ENCODE results near the gene NAGPA. TPM values are rescaled to one million over a fixed set of nuclear protein-coding genes. Genes with fewer than 3 reads are reported as not detected.

Gene NAGPA
- total and polyA plus RNA-seq, 2 experiments from 2014 or later = 10.8 to 24.6 TPM

- peaks cover 9% of the 10 kb centered on the region for H3K4me1 ChIP-seq (ENCODE audit: low read depth)
- TF ChIP-seq, protein P1, sequence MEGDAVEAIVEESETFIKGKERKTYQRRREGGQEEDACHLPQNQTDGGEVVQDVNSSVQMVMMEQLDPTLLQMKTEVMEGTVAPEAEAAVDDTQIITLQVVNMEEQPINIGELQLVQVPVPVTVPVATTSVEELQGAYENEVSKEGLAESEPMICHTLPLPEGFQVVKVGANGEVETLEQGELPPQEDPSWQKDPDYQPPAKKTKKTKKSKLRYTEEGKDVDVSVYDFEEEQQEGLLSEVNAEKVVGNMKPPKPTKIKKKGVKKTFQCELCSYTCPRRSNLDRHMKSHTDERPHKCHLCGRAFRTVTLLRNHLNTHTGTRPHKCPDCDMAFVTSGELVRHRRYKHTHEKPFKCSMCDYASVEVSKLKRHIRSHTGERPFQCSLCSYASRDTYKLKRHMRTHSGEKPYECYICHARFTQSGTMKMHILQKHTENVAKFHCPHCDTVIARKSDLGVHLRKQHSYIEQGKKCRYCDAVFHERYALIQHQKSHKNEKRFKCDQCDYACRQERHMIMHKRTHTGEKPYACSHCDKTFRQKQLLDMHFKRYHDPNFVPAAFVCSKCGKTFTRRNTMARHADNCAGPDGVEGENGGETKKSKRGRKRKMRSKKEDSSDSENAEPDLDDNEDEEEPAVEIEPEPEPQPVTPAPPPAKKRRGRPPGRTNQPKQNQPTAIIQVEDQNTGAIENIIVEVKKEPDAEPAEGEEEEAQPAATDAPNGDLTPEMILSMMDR (IDR thresholded peaks at IDR 0.05; ENCODE audit: low read depth, low read length) = no peak
- no peak overlapping the region for H3K27ac ChIP-seq
- no peaks in the 10 kb centered on the region for H3K9me3 ChIP-seq (ENCODE audit: low read depth)
- no peak overlapping the region for H3K4me3 ChIP-seq
- no peaks in the 10 kb centered on the region for H3K27me3 ChIP-seq
- DNase-seq (ENCODE audit: low read depth in 1 of 2, low spot score in 1 of 2) = no peak
- no peaks in the 10 kb centered on the region for H3K36me3 ChIP-seq
These were observed 54.6 kb downstream of the NAGPA start for GRCh38 chr16:4979164-4979563.

- TF ChIP-seq, protein P1 (IDR thresholded peaks at IDR 0.05; ENCODE audit: low read depth, low read length) = no peak
- H3K27me3 ChIP-seq = no peaks in the 10 kb centered on the region
- H3K27ac ChIP-seq = no peak overlapping the region
- H3K4me3 ChIP-seq = no peak overlapping the region
- DNase-seq (ENCODE audit: low read depth in 1 of 2, low spot score in 1 of 2) = no peak
- H3K4me1 ChIP-seq (ENCODE audit: low read depth) = no peaks in the 10 kb centered on the region
- no peaks in the 10 kb centered on the region for H3K36me3 ChIP-seq
- no peaks in the 10 kb centered on the region for H3K9me3 ChIP-seq (ENCODE audit: low read depth)
These were observed 57.1 kb downstream of the NAGPA start for GRCh38 chr16:4976611-4977145.

- Histone ChIP-seq H3K4me1 (ENCODE audit: low read depth) (no peaks in the 10 kb centered on the region), H3K27me3 (no peaks in the 10 kb centered on the region), H3K36me3 (no peaks in the 10 kb centered on the region), H3K4me3 (no peak overlapping the region), H3K27ac (no peak overlapping the region), H3K9me3 (ENCODE audit: low read depth) (no peaks in the 10 kb centered on the region)
- DNase-seq (ENCODE audit: low read depth in 1 of 2, low spot score in 1 of 2) = no peak
- TF ChIP-seq, protein P1 (IDR thresholded peaks at IDR 0.05; ENCODE audit: low read depth, low read length) = no peak
These were observed 57.7 kb downstream of the NAGPA start for GRCh38 chr16:4976079-4976478.

Other genes with a start within 250 kb of the NAGPA start
- gene SEPTIN12, start 245.6 kb downstream of the NAGPA start, total RNA-seq = 1.7 and 2.9 TPM in 2 replicates
- gene SEPTIN12, start 245.6 kb downstream of the NAGPA start, polyA plus RNA-seq = 2.2 and 7.3 TPM in 2 replicates
- not detected in 2 replicates for gene SMIM22, start 238.6 kb downstream of the NAGPA start, total RNA-seq
- 0.41 and 5.3 TPM in 2 replicates for gene SMIM22, start 238.6 kb downstream of the NAGPA start, polyA plus RNA-seq
- gene ROGDI, start 231.3 kb downstream of the NAGPA start, total RNA-seq = 146 and 161 TPM in 2 replicates
- gene ROGDI, start 231.3 kb downstream of the NAGPA start, polyA plus RNA-seq = 173 and 220 TPM in 2 replicates
- 38.0 and 44.3 TPM in 2 replicates for gene GLYR1, start 186.6 kb downstream of the NAGPA start, total RNA-seq
- 52.1 and 65.5 TPM in 2 replicates for gene GLYR1, start 186.6 kb downstream of the NAGPA start, polyA plus RNA-seq
- 24.2 and 33.4 TPM in 2 replicates for gene UBN1, start 186.5 kb downstream of the NAGPA start, total RNA-seq
- gene UBN1, start 186.5 kb downstream of the NAGPA start, polyA plus RNA-seq = 21.4 and 23.7 TPM in 2 replicates
- 6.4 and 10.8 TPM in 2 replicates for gene PPL, start 96.8 kb downstream of the NAGPA start, total RNA-seq
- gene PPL, start 96.8 kb downstream of the NAGPA start, polyA plus RNA-seq = 7.5 and 8.4 TPM in 2 replicates
- gene SEC14L5, start 75.6 kb downstream of the NAGPA start, total RNA-seq = 0.21 and 0.35 TPM in 2 replicates
- not detected in 2 replicates for gene SEC14L5, start 75.6 kb downstream of the NAGPA start, polyA plus RNA-seq
- 0.49 TPM in 1 of 2 replicates, not detected in the other for gene C16orf89, start 32.0 kb upstream of the NAGPA start, total RNA-seq
- 0.62 TPM in 1 of 2 replicates, not detected in the other for gene C16orf89, start 32.0 kb upstream of the NAGPA start, polyA plus RNA-seq
- gene ALG1, start 37.9 kb upstream of the NAGPA start, total RNA-seq = 16.7 and 26.5 TPM in 2 replicates
- gene ALG1, start 37.9 kb upstream of the NAGPA start, polyA plus RNA-seq = 20.0 and 20.2 TPM in 2 replicates
- 9.6 and 14.8 TPM in 2 replicates for gene EEF2KMT, start 63.9 kb upstream of the NAGPA start, total RNA-seq
- gene EEF2KMT, start 63.9 kb upstream of the NAGPA start, polyA plus RNA-seq = 17.8 and 23.2 TPM in 2 replicates

Measured in cardiac muscle cell (in vitro differentiated cells and primary cell).